Osteocyte (in vitro differentiated cells): ENCODE data around the gene ASPN. TPM values are rescaled to one million over a fixed set of nuclear protein-coding genes. Genes with fewer than 3 reads are reported as not detected.
A peak's percentile ranks its signal among the peaks of the same experiment; 100 is the strongest.

Experiments
- DNase-seq: peaks from one replicate; pipeline ENCODE4 v3.0.0; 2021; ENCODE audit warnings: mixed read lengths; ENCODE audit not compliant: unreplicated experiment; ENCODE audit errors: extremely low spot score
- H3K27ac Mint-ChIP-seq: one replicate; pipeline ENCODE4 v1.8.0; 2021; ENCODE audit warnings: mild to moderate bottlenecking, mixed read lengths; ENCODE audit not compliant: unreplicated experiment
- H3K27me3 Mint-ChIP-seq: one replicate; pipeline ENCODE4 v1.8.0; 2021; ENCODE audit warnings: mixed read lengths; ENCODE audit not compliant: unreplicated experiment
- H3K36me3 Mint-ChIP-seq: one replicate; pipeline ENCODE4 v1.8.0; 2021; ENCODE audit warnings: mixed read lengths; ENCODE audit not compliant: unreplicated experiment
- H3K4me1 Mint-ChIP-seq: one replicate; pipeline ENCODE4 v1.8.0; 2021; ENCODE audit warnings: mixed read lengths; ENCODE audit not compliant: unreplicated experiment
- H3K4me3 Mint-ChIP-seq: one replicate; pipeline ENCODE4 v1.8.0; 2021; ENCODE audit warnings: mild to moderate bottlenecking, moderate library complexity, mixed read lengths; ENCODE audit not compliant: unreplicated experiment
- H3K9me3 Mint-ChIP-seq: one replicate; pipeline ENCODE4 v1.8.0; 2021; ENCODE audit warnings: mixed read lengths; ENCODE audit not compliant: unreplicated experiment
- CTCF ChIP-seq: fragments of 200-600 bp; sonication (generic); IDR thresholded peaks from 2 replicates; pipeline ENCODE4 v1.5.0; 2021; ENCODE audit warnings: antibody characterized with exemption, mild to moderate bottlenecking, moderate library complexity
- total RNA-seq: library from RNA; stranded (reverse); gene quantifications from 2 replicates; pipeline ENCODE4 v1.2.1, GENCODE V29; 2021

Gene ASPN
- total RNA-seq, 1 donor from 2014 or later, result 129 TPM

GRCh38 chr9:92507005-92507404, 24.7 kb upstream of the ASPN start:
- DNase-seq, result no peak
- peaks cover 58% of the 10 kb centered on the region for H3K4me1 Mint-ChIP-seq

GRCh38 chr9:92506184-92506857, 24.0 kb upstream of the ASPN start:
- DNase-seq, result no peak
- Mint-ChIP-seq H3K4me1 (peaks cover 58% of the 10 kb centered on the region), H3K27ac (peak overlapping the region; percentile 98), H3K36me3 (peaks cover 12% of the 10 kb centered on the region), H3K27me3 (no peaks in the 10 kb centered on the region), H3K9me3 (peaks cover under 1% of the 10 kb centered on the region), H3K4me3 (peak overlapping the region; percentile 63)
- no peak for TF ChIP-seq CTCF

More at GRCh38 chr9:92507005-92507404, 24.7 kb upstream of the ASPN start:
- TF ChIP-seq CTCF, result no peak
- H3K9me3 Mint-ChIP-seq, result peaks cover 3% of the 10 kb centered on the region
- no peaks in the 10 kb centered on the region for H3K27me3 Mint-ChIP-seq
- no peak overlapping the region for H3K4me3 Mint-ChIP-seq
- H3K36me3 Mint-ChIP-seq, result peaks cover 12% of the 10 kb centered on the region
- peak overlapping the region; percentile 98 for H3K27ac Mint-ChIP-seq

GRCh38 chr9:92504881-92505280, 22.6 kb upstream of the ASPN start:
- H3K4me1 Mint-ChIP-seq, result peaks cover 58% of the 10 kb centered on the region
- no peak for TF ChIP-seq CTCF
- H3K36me3 Mint-ChIP-seq, result peaks cover 18% of the 10 kb centered on the region
- peak overlapping the region; percentile 98 for H3K27ac Mint-ChIP-seq
- no peaks in the 10 kb centered on the region for H3K27me3 Mint-ChIP-seq
- no peak for DNase-seq
- peak overlapping the region; percentile 35 for H3K4me3 Mint-ChIP-seq
- H3K9me3 Mint-ChIP-seq, result no peaks in the 10 kb centered on the region

GRCh38 chr9:92503156-92503555, 20.9 kb upstream of the ASPN start:
- no peaks in the 10 kb centered on the region for H3K9me3 Mint-ChIP-seq
- H3K27me3 Mint-ChIP-seq, result no peaks in the 10 kb centered on the region
- TF ChIP-seq CTCF, result no peak
- no peak overlapping the region for H3K27ac Mint-ChIP-seq
- peaks cover 21% of the 10 kb centered on the region for H3K36me3 Mint-ChIP-seq
- no peak for DNase-seq
- H3K4me3 Mint-ChIP-seq, result no peak overlapping the region
- H3K4me1 Mint-ChIP-seq, result peaks cover 66% of the 10 kb centered on the region

- Mint-ChIP-seq H3K4me1 (peaks cover 64% of the 10 kb centered on the region), H3K27ac (peak overlapping the region; percentile 62), H3K27me3 (no peaks in the 10 kb centered on the region), H3K4me3 (no peak overlapping the region), H3K9me3 (no peaks in the 10 kb centered on the region), H3K36me3 (peaks cover 24% of the 10 kb centered on the region)
- TF ChIP-seq CTCF, result peak; percentile 33
- DNase-seq, result no peak
Observed at GRCh38 chr9:92501671-92502393, 19.5 kb upstream of the ASPN start.
